HEK293 (cell line): ENCODE measurements around the gene ALDH2.

ENCODE experiments used
- CTCF ChIA-PET: fragments of 350-600 bp; formaldehyde crosslinking; extraction: SDS; loops from one replicate; lab custom pipeline; 2021; ENCODE audit warnings: antibody characterized with exemption; lab: Yijun Ruan, JAX
- POLR2A ChIA-PET: fragments of 300-600 bp; formaldehyde crosslinking; extraction: SDS; loops from one replicate; lab custom pipeline; 2020; ENCODE audit warnings: antibody characterized with exemption, inconsistent platforms; lab: Yijun Ruan, JAX
- H3K27ac ChIP-seq: fragments of 200-500 bp; sonication (Bioruptor generic); 2 replicates; pipeline ENCODE4 v1.5.1; 2014; ENCODE audit warnings: low read depth, low read length, control low read depth, inconsistent platforms; ENCODE audit errors: extremely low read depth
- H3K36me3 ChIP-seq, 2 experiments: fragments of 200-500 bp in 1 of 2; sonication (Bioruptor generic) in 1 of 2; 1 replicate in 1 of 2; 2 replicates in 1 of 2; pipeline ENCODE4 v1.5.1; 2014 to 2017; ENCODE audit warnings: inconsistent platforms in 2 of 2, low read length in 2 of 2; ENCODE audit not compliant: control insufficient read depth in 2 of 2, insufficient read depth in 1 of 2
- H3K4me1 ChIP-seq: fragments of 200-500 bp; sonication (Bioruptor generic); 2 replicates; pipeline ENCODE4 v1.5.1; 2014; ENCODE audit warnings: mild to moderate bottlenecking, low read length, inconsistent platforms; ENCODE audit not compliant: control insufficient read depth, insufficient read depth
- H3K4me3 ChIP-seq: 2 replicates; pipeline ENCODE4 v1.5.1; 2011; ENCODE audit warnings: low read depth, mild to moderate bottlenecking, control low read depth, low read length, moderate library complexity
- H3K9me3 ChIP-seq: fragments of 200-500 bp; sonication (Bioruptor generic); 2 replicates; pipeline ENCODE4 v1.5.1; 2014; ENCODE audit warnings: low read depth, low read length, inconsistent platforms; ENCODE audit not compliant: control insufficient read depth, insufficient read depth
- BCL11B ChIP-seq: fragments of 450-650 bp; formaldehyde crosslinking; IDR thresholded peaks from 2 replicates; pipeline ENCODE4 v1.5.1; 2016; ENCODE audit warnings: low read depth, missing biosample characterization, missing genetic modification characterization
- FEZF1 ChIP-seq: fragments of 450-650 bp; formaldehyde crosslinking; IDR thresholded peaks from 2 replicates; pipeline ENCODE4 v1.5.1; 2016; ENCODE audit warnings: missing biosample characterization, missing genetic modification characterization
- KLF1 ChIP-seq: fragments of 450-650 bp; formaldehyde crosslinking; IDR thresholded peaks from 2 replicates; pipeline ENCODE4 v1.5.1; 2016; ENCODE audit warnings: missing biosample characterization, missing genetic modification characterization
- KLF7 ChIP-seq: fragments of 450-650 bp; formaldehyde crosslinking; IDR thresholded peaks from 2 replicates; pipeline ENCODE4 v1.5.1; 2016; ENCODE audit warnings: missing biosample characterization, missing genetic modification characterization, borderline replicate concordance
- KLF8 ChIP-seq: fragments of 450-650 bp; formaldehyde crosslinking; IDR thresholded peaks from 2 replicates; pipeline ENCODE4 v1.5.1; 2016; ENCODE audit warnings: missing biosample characterization, missing genetic modification characterization
- ZBTB17 ChIP-seq: fragments of 450-650 bp; formaldehyde crosslinking; IDR thresholded peaks from 2 replicates; pipeline ENCODE4 v1.5.1; 2016; ENCODE audit warnings: missing biosample characterization, missing genetic modification characterization
- ZBTB20 ChIP-seq: fragments of 450-650 bp; formaldehyde crosslinking; IDR thresholded peaks from 2 replicates; pipeline ENCODE4 v1.5.1; 2016; ENCODE audit warnings: missing biosample characterization, missing genetic modification characterization
- ZBTB8A ChIP-seq: fragments of 450-650 bp; formaldehyde crosslinking; IDR thresholded peaks from 2 replicates; pipeline ENCODE4 v1.5.1; 2016; ENCODE audit warnings: missing biosample characterization, missing genetic modification characterization
- ZFHX2 ChIP-seq: fragments of 450-650 bp; formaldehyde crosslinking; conservative IDR thresholded peaks from 2 replicates; pipeline ENCODE4 v1.5.1; 2016; ENCODE audit warnings: missing biosample characterization, missing genetic modification characterization
- ZNF112 ChIP-seq: fragments of 450-650 bp; formaldehyde crosslinking; IDR thresholded peaks from 2 replicates; pipeline ENCODE4 v1.5.0; 2017; ENCODE audit warnings: missing biosample characterization, missing genetic modification characterization
- ZNF19 ChIP-seq: fragments of 450-650 bp; formaldehyde crosslinking; IDR thresholded peaks from 2 replicates; pipeline ENCODE4; 2016; ENCODE audit warnings: missing biosample characterization, missing genetic modification characterization, low read depth
- ZNF2 ChIP-seq: fragments of 450-650 bp; formaldehyde crosslinking; IDR thresholded peaks from 2 replicates; pipeline ENCODE4 v1.5.1; 2016; ENCODE audit warnings: missing biosample characterization, missing genetic modification characterization
- ZNF248 ChIP-seq: fragments of 450-650 bp; formaldehyde crosslinking; IDR thresholded peaks from 2 replicates; pipeline ENCODE4 v1.5.1; 2017; ENCODE audit warnings: missing biosample characterization, missing genetic modification characterization
- ZNF302 ChIP-seq: fragments of 450-650 bp; formaldehyde crosslinking; IDR thresholded peaks from 2 replicates; pipeline ENCODE4 v1.5.1; 2016; ENCODE audit warnings: missing biosample characterization, missing genetic modification characterization, low read depth
- ZNF335 ChIP-seq: fragments of 450-650 bp; formaldehyde crosslinking; conservative IDR thresholded peaks from 2 replicates; pipeline ENCODE4 v1.5.1; 2016; ENCODE audit warnings: missing biosample characterization, missing genetic modification characterization
- ZNF48 ChIP-seq: fragments of 450-650 bp; formaldehyde crosslinking; IDR thresholded peaks from 2 replicates; pipeline ENCODE4 v1.5.1; 2016; ENCODE audit warnings: missing biosample characterization, missing genetic modification characterization
- ZNF521 ChIP-seq: fragments of 450-650 bp; formaldehyde crosslinking; IDR thresholded peaks from 2 replicates; pipeline ENCODE4 v1.5.1; 2017; ENCODE audit warnings: missing biosample characterization, mild to moderate bottlenecking, missing genetic modification characterization
- ZNF555 ChIP-seq: fragments of 450-650 bp; formaldehyde crosslinking; conservative IDR thresholded peaks from 2 replicates; pipeline ENCODE4 v1.5.1; 2017; ENCODE audit warnings: missing biosample characterization, mild to moderate bottlenecking, missing genetic modification characterization, inconsistent platforms
- ZNF768 ChIP-seq: fragments of 450-650 bp; formaldehyde crosslinking; IDR thresholded peaks from 2 replicates; pipeline ENCODE4 v1.5.1; 2018; ENCODE audit warnings: missing biosample characterization, mild to moderate bottlenecking, missing genetic modification characterization
- ZNF792 ChIP-seq: fragments of 450-650 bp; formaldehyde crosslinking; IDR thresholded peaks from 2 replicates; pipeline ENCODE4 v1.5.1; 2016; ENCODE audit warnings: missing biosample characterization, missing genetic modification characterization
- TF ChIP-seq, protein P1 (sequence below): fragments of 450-650 bp; formaldehyde crosslinking; IDR thresholded peaks from 2 replicates; pipeline ENCODE4 v1.5.1; 2016; ENCODE audit warnings: missing biosample characterization, missing genetic modification characterization
- TF ChIP-seq, protein P2 (sequence below): fragments of 450-650 bp; formaldehyde crosslinking; IDR thresholded peaks from 2 replicates; pipeline ENCODE4; 2016; ENCODE audit warnings: missing biosample characterization, missing genetic modification characterization

Gene ALDH2

DNA sequence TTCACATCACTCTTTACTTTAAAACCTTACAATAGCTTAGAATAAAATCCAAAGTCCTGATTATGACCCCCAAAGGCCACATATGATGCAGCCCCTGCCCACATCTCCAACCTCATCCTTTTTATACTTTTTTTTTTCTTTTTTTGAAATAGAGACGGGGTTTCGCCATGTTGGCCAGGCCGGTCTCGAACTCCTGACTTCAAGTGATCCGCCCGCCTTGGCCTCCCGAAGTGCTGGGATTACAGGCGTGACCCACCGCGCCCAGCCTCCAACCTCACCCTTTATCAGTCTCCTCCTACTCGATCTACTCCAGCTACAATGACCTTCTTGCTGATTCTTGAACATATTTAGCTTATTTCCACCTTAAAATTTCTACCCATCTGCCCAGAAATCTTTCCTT, 74.1 kb downstream of the ALDH2 start:
- Histone ChIP-seq H3K27ac (no peak overlapping the region; the same call in 1 of the 2 replicates), H3K4me3 (peak overlapping the region; percentile 81), H3K4me1 (no peaks in the 10 kb centered on the region), H3K9me3 (no peaks in the 10 kb centered on the region), H3K36me3 (peaks cover 10 to 25% of the 10 kb centered on the region in 2 experiments; a peak in 2 of 3 replicates)
- no peak for TF ChIP-seq ZNF248
- no peak for TF ChIP-seq ZNF302
- no peak for TF ChIP-seq ZNF555
- TF ChIP-seq, protein P1, sequence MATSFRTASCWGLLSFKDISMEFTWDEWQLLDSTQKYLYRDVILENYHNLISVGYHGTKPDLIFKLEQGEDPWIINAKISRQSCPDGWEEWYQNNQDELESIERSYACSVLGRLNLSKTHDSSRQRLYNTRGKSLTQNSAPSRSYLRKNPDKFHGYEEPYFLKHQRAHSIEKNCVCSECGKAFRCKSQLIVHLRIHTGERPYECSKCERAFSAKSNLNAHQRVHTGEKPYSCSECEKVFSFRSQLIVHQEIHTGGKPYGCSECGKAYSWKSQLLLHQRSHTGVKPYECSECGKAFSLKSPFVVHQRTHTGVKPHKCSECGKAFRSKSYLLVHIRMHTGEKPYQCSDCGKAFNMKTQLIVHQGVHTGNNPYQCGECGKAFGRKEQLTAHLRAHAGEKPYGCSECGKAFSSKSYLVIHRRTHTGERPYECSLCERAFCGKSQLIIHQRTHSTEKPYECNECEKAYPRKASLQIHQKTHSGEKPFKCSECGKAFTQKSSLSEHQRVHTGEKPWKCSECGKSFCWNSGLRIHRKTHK (tag by site-specific recombination): no peak
- TF ChIP-seq ZNF112 (tag by site-specific recombination): no peak
- TF ChIP-seq ZNF335 (tag by site-specific recombination): no peak
- no peak for TF ChIP-seq ZNF792 (tag by site-specific recombination)
- TF ChIP-seq KLF7: 0 out of 2 replicates have a peak, but pooled peaks have one; percentile 52
- TF ChIP-seq KLF1 (tag by site-specific recombination): peak; percentile 91
- TF ChIP-seq ZNF768 (tag by site-specific recombination): no peak
- TF ChIP-seq ZNF48 (tag by site-specific recombination): no peak
- no peak for TF ChIP-seq FEZF1 (tag by site-specific recombination)
- TF ChIP-seq, protein P2, sequence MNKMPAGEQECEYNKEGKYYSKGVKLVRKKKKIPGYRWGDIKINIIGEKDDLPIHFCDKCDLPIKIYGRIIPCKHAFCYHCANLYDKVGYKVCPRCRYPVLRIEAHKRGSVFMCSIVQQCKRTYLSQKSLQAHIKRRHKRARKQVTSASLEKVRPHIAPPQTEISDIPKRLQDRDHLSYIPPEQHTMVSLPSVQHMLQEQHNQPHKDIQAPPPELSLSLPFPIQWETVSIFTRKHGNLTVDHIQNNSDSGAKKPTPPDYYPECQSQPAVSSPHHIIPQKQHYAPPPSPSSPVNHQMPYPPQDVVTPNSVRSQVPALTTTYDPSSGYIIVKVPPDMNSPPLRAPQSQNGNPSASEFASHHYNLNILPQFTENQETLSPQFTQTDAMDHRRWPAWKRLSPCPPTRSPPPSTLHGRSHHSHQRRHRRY (tag by site-specific recombination): no peak
- TF ChIP-seq ZNF2 (tag by site-specific recombination): no peak
- no peak for TF ChIP-seq ZNF19
- no peak for TF ChIP-seq BCL11B (tag by site-specific recombination)
- TF ChIP-seq ZBTB8A (tag by site-specific recombination): peak; percentile 40; the same call in 1 of the 2 replicates
- TF ChIP-seq KLF8: peak; percentile 51; the same call in 1 of the 2 replicates
- peak; percentile 30; the same call in 1 of the 2 replicates for TF ChIP-seq ZFHX2 (tag by site-specific recombination)
- no peak for TF ChIP-seq ZBTB17 (tag by site-specific recombination)
- POLR2A ChIA-PET: interaction anchor here (1.0 to 1.7 kb wide), 3 partner anchors 12 to 284 kb away, joined by 3 to 6 read pairs (median 4); partner anchors contain the start of gene TRAFD1
- CTCF ChIA-PET: interaction anchor here (0.6 to 1.1 kb wide), 5 partner anchors 28 to 1527 kb away, joined by 3 to 7 read pairs (median 3); no protein-coding TSS in a partner anchor

GRCh38 chr12:111841236-111841749, 74.6 kb downstream of the ALDH2 start:
- peak overlapping the region; percentile 81 for H3K4me3 ChIP-seq
- no peaks in the 10 kb centered on the region for H3K4me1 ChIP-seq
- CTCF ChIA-PET: interaction anchor here (0.5 to 1.1 kb wide), 5 partner anchors 19 to 1526 kb away, joined by 3 to 4 read pairs (median 3); no protein-coding TSS in a partner anchor
- H3K36me3 ChIP-seq: peaks cover 10 to 25% of the 10 kb centered on the region in 2 experiments; a peak in 2 of 3 replicates
- H3K27ac ChIP-seq: peak overlapping the region; percentile 93
- POLR2A ChIA-PET: interaction anchor here (0.8 to 1.7 kb wide), 4 partner anchors 12 to 284 kb away, joined by 3 to 6 read pairs (median 4); partner anchors contain the start of genes TMEM116 and TRAFD1
- no peaks in the 10 kb centered on the region for H3K9me3 ChIP-seq
- TF ChIP-seq ZNF521 (tag by site-specific recombination) (no peak), ZBTB20 (0 out of 2 replicates have a peak, but pooled peaks have one; percentile 1)
